ENCODE results near the gene CDC42BPG.

The CDC42BPG gene

DNA sequence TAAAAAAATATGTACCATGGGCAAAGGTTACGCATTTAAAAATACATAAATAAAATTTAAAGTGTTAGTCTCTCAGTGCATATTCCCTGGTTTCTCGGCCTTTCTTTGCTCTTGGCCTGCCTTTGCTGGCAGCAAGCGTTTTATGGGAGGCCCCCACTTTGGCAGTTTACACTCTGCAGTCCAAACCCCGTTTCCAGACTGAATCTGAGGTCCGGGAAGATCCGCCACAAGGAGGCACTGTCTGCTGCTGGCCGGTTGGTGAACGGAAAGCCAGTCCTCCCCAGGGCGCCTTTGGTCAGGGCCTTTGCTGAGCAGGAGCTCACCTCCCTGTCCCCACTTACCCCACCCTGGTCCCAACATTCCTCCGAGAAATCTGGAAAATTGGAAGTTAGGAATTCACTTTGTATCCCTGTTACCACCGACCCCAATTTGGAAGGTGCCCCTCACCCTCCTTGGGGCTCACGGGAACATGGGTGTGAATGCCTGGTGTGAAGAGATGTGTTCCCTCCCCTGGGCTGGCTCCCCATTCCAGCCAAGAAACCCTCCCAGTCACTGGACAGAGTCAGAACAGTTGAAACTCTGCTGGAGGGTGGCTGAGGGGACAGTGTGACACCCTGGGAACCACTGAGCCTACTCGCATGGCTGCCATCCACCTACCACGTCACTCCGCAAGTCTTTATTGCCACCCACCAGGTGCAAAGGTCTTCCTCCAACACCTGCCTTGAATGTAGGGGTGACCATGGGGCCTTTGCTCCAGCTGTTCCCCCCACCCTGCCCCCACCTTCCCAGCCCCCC is 56.7 kb downstream of the CDC42BPG start:
- DNase-seq, result peak; percentile 38

DNA sequence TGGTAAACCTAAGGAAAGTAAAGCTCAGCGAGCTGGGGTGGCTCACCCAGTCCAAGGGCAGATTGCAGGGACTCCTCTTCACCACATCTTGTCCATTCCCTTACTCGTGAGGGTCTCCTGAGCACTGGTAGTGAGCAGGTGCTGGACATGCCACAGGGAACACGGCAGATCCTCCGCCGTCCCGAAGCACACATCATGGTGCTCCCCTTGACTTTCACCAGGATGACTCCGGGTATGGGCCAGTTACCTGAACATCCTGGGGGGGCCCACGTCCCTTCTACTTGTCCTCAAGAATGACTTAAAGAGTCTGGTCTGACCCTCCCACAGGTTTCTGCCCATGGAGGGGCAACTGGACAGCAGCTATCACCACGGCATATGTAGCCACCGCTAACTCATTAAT is 58.1 kb downstream of the CDC42BPG start:
- no peak for DNase-seq

- no peak for DNase-seq
Measured at GRCh38 chr11:64784813-64785581, 59.5 kb downstream of the CDC42BPG start.

GRCh38 chr11:64778473-64779298 is 65.8 kb downstream of the CDC42BPG start, which contains the start of gene SF1:
Gene SF1 (minus strand): TSS chr11:64778542. CDS start chr11:64778392, 150 bp downstream.
- DNase-seq, result peak; percentile 100

DNA sequence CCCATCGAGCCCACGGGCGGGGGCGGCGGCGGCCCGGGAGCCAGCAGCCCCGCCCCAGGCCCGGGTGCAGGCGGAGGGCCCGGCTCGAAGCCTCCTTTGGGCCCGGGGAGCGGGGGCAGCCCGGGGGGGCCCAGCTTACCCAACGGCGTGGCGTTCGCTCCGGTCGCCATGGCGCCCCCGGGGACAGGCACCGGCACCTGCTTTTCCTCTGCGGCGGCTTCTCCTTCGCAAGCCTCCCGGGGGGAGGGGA is 66.3 kb downstream of the CDC42BPG start:
- no peak for DNase-seq

- peak; percentile 78 for DNase-seq
Measured at GRCh38 chr11:64777449-64778222, 66.8 kb downstream of the CDC42BPG start.

GRCh38 chr11:64776875-64777274 is 67.6 kb downstream of the CDC42BPG start:
- DNase-seq, result no peak

- DNase-seq, result no peak
Measured at GRCh38 chr11:64776425-64776824, 68.0 kb downstream of the CDC42BPG start.

- DNase-seq, result no peak
Measured at GRCh38 chr11:64774144-64774543, 70.3 kb downstream of the CDC42BPG start.
